Uterus (tissue), 4 donors: ENCODE results near the gene BZW2. TPM values are rescaled to one million over a fixed set of nuclear protein-coding genes. Genes with fewer than 3 reads are reported as not detected.

Source experiments
- DNase-seq, 2 donors: peaks; one replicate each; pipeline ENCODE4 v3.0.0-alpha.2; 2019 to 2020
- H3K27ac ChIP-seq, 2 donors: fragments of 200-600 bp; sonication (generic); 1 replicate in 1 of 2; 2 replicates in 1 of 2; pipeline ENCODE4 v1.5.1; 2016 to 2018
- H3K27me3 ChIP-seq, 2 donors: fragments of 200-600 bp; sonication (generic); one replicate each; pipeline ENCODE4 v1.5.1; 2018 to 2019; ENCODE audit warnings: control low read depth in 1 of 2
- H3K36me3 ChIP-seq, 2 donors: fragments of 200-600 bp; sonication (generic); one replicate each; pipeline ENCODE4 v1.5.1; 2019; ENCODE audit warnings: control low read depth in 1 of 2
- H3K4me1 ChIP-seq, 2 donors: fragments of 200-600 bp; sonication (generic); one replicate each; pipeline ENCODE4 v1.5.1; 2018 to 2019; ENCODE audit warnings: control low read depth in 1 of 2
- H3K4me3 ChIP-seq, 2 donors: fragments of 200-600 bp; sonication (generic); 1 replicate in 1 of 2; 2 replicates in 1 of 2; pipeline ENCODE4 v1.5.1; 2018 to 2019; ENCODE audit warnings: mild to moderate bottlenecking in 1 of 2
- H3K9me3 ChIP-seq, 2 donors: fragments of 200-600 bp; sonication (generic); one replicate each; pipeline ENCODE4 v1.5.1; 2019; ENCODE audit warnings: control low read depth in 1 of 2
- POLR2A ChIP-seq, 2 donors: fragments of 450-650 bp; IDR thresholded peaks; one replicate each; pipeline ENCODE4 v1.6.1; 2016; ENCODE audit warnings: antibody characterized with exemption in 2 of 2, mild to moderate bottlenecking in 1 of 2, moderate library complexity in 1 of 2
- intact Hi-C: fragments of 100-400 bp; cut with DNase I; formaldehyde crosslinking; loops from one replicate; pipeline ENCODE4 v1.15.1; 2023; ENCODE audit warnings: low total_unique reads
- total RNA-seq, 4 donors: library from RNA; depleted of rRNA in 3 of 4; stranded (reverse); fragments of >200 nt in 3 of 4; gene quantifications; one replicate each; pipeline versions ENCODE4 v1.1.0 to v1.2.4, GENCODE V29; 2014 to 2023
- TF ChIP-seq, protein P1 (sequence below), 4 experiments: fragments of 200-600 bp in 2 of 4; fragments of 450-650 bp in 2 of 4; sonication (generic) in 2 of 4; IDR thresholded peaks; one replicate each; pipeline ENCODE4 v1.5.1; 2016 to 2019; ENCODE audit warnings: antibody characterized with exemption in 4 of 4, mild to moderate bottlenecking in 2 of 4, moderate library complexity in 1 of 4
- donor health status: DM: yes; HTN: yes; CAD: no.

The BZW2 gene
- total RNA-seq, 4 donors from 2014 or later, result 16.5 to 50.0 (median 32.4) TPM

DNA sequence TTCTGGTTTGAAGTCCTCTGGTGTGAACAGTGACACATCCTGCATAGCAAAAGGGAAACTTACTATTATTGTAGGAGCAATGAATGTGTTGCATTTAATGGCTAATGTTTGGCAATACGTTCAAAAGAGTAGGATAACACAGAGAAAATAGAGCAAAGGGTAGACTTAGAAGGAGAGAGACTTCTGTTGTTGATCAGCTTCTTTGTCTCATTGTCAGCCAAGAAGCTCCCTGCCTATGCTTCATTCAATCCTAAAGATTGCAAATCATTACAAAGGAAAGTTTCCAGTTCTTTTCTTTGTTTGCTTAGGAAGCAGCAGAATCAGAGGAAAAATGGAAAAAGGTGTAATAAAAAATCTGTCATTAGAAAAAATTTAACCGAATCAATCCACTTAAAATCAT, 99.7 kb downstream of the BZW2 start:
- Histone ChIP-seq H3K36me3 (no peaks in the 10 kb centered on the region), H3K9me3 (no peaks in the 10 kb centered on the region), H3K27me3 (no peaks in the 10 kb centered on the region), H3K27ac (no peak overlapping the region), H3K4me1 (no peaks in the 10 kb centered on the region), H3K4me3 (no peak overlapping the region)
- DNase-seq, result no peak
- no peak for TF ChIP-seq POLR2A (IDR thresholded peaks at IDR 0.05)
- intact Hi-C loops, result no loop called here

DNA sequence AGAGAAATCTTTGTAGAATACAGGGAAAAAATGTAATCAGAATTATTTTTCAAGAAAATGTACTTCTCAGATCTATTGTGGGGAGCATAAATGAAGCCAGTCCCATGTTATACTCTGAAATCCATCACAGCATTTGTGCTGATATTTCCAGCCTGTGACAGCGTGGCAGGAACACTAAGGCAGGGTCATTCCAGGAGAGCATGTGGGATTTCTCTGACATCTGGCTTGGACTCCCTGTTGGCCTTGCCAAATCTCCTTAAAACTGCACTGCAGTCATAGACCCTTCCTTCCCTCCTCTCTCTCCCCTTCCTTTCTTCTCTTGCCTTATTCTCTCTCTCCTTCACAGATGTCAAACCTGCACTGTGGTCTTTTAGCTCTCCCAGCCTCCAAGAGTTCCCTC, 101.1 kb downstream of the BZW2 start:
- DNase-seq, result peak in 1 of 2 donors; percentile 44
- intact Hi-C loops, result no loop called here
- no peaks in the 10 kb centered on the region for H3K4me1 ChIP-seq
- TF ChIP-seq, protein P1, sequence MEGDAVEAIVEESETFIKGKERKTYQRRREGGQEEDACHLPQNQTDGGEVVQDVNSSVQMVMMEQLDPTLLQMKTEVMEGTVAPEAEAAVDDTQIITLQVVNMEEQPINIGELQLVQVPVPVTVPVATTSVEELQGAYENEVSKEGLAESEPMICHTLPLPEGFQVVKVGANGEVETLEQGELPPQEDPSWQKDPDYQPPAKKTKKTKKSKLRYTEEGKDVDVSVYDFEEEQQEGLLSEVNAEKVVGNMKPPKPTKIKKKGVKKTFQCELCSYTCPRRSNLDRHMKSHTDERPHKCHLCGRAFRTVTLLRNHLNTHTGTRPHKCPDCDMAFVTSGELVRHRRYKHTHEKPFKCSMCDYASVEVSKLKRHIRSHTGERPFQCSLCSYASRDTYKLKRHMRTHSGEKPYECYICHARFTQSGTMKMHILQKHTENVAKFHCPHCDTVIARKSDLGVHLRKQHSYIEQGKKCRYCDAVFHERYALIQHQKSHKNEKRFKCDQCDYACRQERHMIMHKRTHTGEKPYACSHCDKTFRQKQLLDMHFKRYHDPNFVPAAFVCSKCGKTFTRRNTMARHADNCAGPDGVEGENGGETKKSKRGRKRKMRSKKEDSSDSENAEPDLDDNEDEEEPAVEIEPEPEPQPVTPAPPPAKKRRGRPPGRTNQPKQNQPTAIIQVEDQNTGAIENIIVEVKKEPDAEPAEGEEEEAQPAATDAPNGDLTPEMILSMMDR (IDR thresholded peaks at IDR 0.05), result no peak
- no peak for TF ChIP-seq POLR2A (IDR thresholded peaks at IDR 0.05)
- no peak overlapping the region for H3K27ac ChIP-seq
- no peaks in the 10 kb centered on the region for H3K36me3 ChIP-seq
- H3K9me3 ChIP-seq, result no peaks in the 10 kb centered on the region
- no peak overlapping the region for H3K4me3 ChIP-seq
- no peaks in the 10 kb centered on the region for H3K27me3 ChIP-seq

DNA sequence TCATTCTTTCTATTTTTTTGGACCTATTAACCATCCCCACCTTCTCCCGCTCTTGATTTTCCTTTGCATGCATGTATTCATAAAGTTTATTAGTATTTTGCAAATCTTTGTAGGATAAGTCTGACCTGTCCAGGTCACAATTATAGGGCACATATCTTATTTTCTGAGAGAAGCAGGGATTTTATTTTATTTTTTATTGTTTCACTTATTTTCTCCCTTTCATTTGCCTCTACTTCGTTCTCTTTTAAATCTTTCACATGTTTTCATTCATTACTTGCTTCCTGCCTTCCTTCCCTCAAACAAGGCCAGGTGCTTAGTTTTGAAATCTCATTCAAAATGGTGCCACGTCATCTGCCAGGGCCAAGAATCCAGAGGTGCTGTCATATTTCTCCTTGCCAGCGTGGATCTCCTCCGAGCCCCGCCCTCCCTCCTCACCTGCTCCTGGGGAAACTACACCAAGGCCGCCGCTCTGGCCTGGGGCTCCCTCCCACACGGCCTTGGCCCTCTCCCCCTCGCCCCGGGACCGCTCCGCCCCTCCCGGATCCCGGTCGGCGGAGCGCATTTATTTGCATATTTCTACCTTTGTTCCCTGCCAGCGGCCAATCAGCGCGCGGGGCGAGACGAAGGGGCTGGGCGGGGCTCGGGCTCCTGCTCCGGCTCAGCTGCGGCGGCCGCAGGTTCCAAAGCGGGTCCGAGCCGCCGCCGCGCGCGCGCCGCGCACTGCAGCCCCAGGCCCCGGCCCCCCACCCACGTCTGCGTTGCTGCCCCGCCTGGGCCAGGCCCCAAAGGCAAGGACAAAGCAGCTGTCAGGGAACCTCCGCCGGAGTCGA, 107.3 kb downstream of the BZW2 start, which contains the start of gene TSPAN13:
TSPAN13 (plus strand) TSS at position 654 of the 830 bp plus-strand sequence. CDS start 213 bp downstream, outside the sequence.
- no peaks in the 10 kb centered on the region for H3K36me3 ChIP-seq
- intact Hi-C loops, result no loop called here
- no peaks in the 10 kb centered on the region for H3K27me3 ChIP-seq
- H3K27ac ChIP-seq, result peak within 1 kb of the TSS; percentile 32 to 46
- H3K4me1 ChIP-seq, result no peaks in the 10 kb centered on the region
- H3K9me3 ChIP-seq, result no peaks in the 10 kb centered on the region
- peak within 1 kb of the TSS; percentile 26 to 43 for H3K4me3 ChIP-seq
- DNase-seq, result peak; percentile 30 to 36
- TF ChIP-seq, protein P1 (IDR thresholded peaks at IDR 0.05), result no peak
- TF ChIP-seq POLR2A (IDR thresholded peaks at IDR 0.05), result peak; percentile 40 to 50

DNA sequence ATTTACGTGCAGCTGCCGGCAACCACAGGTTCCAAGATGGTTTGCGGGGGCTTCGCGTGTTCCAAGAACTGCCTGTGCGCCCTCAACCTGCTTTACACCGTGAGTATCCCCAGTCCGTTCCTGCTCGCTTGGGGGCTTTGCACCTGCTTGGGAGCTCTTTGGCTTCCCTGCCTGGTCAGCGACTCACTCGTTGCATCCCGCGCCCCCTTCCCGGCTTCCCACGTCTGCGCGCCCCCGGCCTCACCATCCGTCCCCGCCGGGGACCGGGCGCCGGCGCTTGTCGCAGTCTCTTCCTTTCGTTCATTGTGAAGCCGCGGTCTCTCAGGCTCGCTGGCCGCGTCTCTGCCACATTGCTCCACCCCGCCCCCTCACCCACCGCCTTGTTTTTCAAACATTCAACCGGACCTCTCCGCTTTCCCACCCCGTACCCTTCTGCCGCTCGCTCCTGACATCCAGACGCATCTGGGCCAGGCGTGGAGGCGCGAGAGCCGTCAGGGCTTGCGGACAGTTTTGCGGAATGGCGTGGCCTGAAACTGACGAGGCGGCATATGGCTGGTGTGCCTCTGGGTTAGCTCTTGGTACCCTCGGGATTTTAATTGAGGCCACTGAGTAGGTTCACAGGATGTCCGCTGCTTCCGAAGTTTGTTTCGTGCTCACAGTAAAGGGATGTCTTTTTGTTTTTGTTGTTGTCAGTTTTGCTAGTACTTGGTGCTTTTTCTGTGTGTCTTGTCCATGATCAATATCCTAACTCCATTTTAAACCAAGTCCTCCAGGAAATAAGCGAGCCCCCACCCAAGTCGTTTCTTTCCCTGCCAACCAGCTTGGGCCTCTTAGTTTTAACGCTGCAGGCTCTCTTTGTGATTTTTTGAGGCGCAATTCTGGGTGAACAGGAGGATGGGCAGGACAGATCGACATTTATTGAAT, 108.2 kb downstream of the BZW2 start:
- peak overlapping the region; percentile 26 to 43 for H3K4me3 ChIP-seq
- DNase-seq, result no peak
- no peaks in the 10 kb centered on the region for H3K4me1 ChIP-seq
- peak overlapping the region; percentile 32 to 46 for H3K27ac ChIP-seq
- H3K36me3 ChIP-seq, result no peaks in the 10 kb centered on the region
- H3K9me3 ChIP-seq, result no peaks in the 10 kb centered on the region
- H3K27me3 ChIP-seq, result no peaks in the 10 kb centered on the region
- no peak for TF ChIP-seq POLR2A (IDR thresholded peaks at IDR 0.05)
- TF ChIP-seq, protein P1 (IDR thresholded peaks at IDR 0.05), result no peak
- intact Hi-C loops, result no loop called here

DNA sequence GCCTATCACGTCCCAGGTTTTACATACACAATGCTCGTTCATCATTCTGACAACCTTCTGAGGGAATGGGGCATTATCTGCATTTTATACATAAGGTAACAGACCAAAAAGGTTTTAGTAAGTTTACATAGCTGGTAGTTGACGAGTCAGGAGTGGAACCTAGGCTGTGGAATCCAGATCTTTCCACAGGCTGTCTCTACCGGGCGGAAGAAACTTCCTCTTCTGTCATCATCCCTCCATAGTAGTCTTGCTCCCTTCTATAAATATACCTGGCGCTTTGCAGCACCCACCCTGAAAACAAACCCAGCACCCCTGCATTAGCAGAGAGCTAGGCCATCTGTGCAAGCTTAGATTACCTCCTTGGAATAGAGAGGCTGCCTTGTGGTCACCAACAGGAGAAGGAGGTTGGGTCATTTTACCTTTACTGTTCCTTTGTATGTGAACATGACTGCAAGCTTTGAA, 108.9 kb downstream of the BZW2 start:
- Histone ChIP-seq H3K4me3 (no peak overlapping the region), H3K4me1 (no peaks in the 10 kb centered on the region), H3K27ac (peak overlapping the region in 1 of 2 donors; percentile 46), H3K27me3 (no peaks in the 10 kb centered on the region), H3K9me3 (no peaks in the 10 kb centered on the region), H3K36me3 (no peaks in the 10 kb centered on the region)
- TF ChIP-seq, protein P1 (IDR thresholded peaks at IDR 0.05), result no peak
- TF ChIP-seq POLR2A (IDR thresholded peaks at IDR 0.05), result no peak
- intact Hi-C loops, result loop anchor here (5.0 kb wide), 1 partner anchor 1707 kb away; no protein-coding TSS in a partner anchor
- no peak for DNase-seq
